Heart right ventricle (tissue), 16 donors: ENCODE results near the gene STUM. TPM values are rescaled to one million over a fixed set of nuclear protein-coding genes. Genes with fewer than 3 reads are reported as not detected.

ENCODE experiments used
- ATAC-seq, 8 donors: fragments of 200-7000 bp; cut with Tn5 transposase; one replicate each; pipeline ENCODE4 v1.9.1; 2020; ENCODE audit warnings: mild to moderate bottlenecking in 8 of 8, moderate library complexity in 8 of 8, moderate number of reproducible peaks in 1 of 8
- DNase-seq, 2 donors: peaks; one replicate each; pipeline ENCODE4 v3.0.0-alpha.2; 2020
- H3K27ac ChIP-seq, 10 donors: fragments of 200-600 bp; sonication (generic) in 2 of 10; one replicate each; pipeline versions ENCODE4 v1.5.0 to v1.8.0; 2020 to 2022; ENCODE audit warnings: mild to moderate bottlenecking in 3 of 10
- H3K27me3 ChIP-seq, 7 donors: fragments of 200-600 bp; one replicate each; pipeline ENCODE4 v1.8.0; 2021 to 2022; ENCODE audit warnings: mild to moderate bottlenecking in 2 of 7
- H3K36me3 ChIP-seq, 9 donors: fragments of 200-600 bp; sonication (generic) in 1 of 9; one replicate each; pipeline versions ENCODE4 v1.5.0 to v1.8.0; 2020 to 2022; ENCODE audit warnings: mild to moderate bottlenecking in 2 of 9
- H3K4me1 ChIP-seq, 9 donors: fragments of 200-600 bp; sonication (generic) in 1 of 9; one replicate each; pipeline versions ENCODE4 v1.5.0 to v1.8.0; 2020 to 2022; ENCODE audit warnings: mild to moderate bottlenecking in 4 of 9
- H3K4me3 ChIP-seq, 10 donors: fragments of 200-600 bp; sonication (generic) in 2 of 10; one replicate each; pipeline versions ENCODE4 v1.5.0 to v1.8.0; 2020 to 2022; ENCODE audit warnings: mild to moderate bottlenecking in 7 of 10, moderate library complexity in 2 of 10
- H3K9me3 ChIP-seq, 11 donors: fragments of 200-600 bp in 10 of 11; sonication (generic) in 2 of 11; one replicate each; pipeline versions ENCODE4 v1.5.0 to v1.8.0; 2013 to 2022; ENCODE audit warnings: mild to moderate bottlenecking in 2 of 11, control low read depth in 1 of 11, moderate library complexity in 1 of 11
- WGBS, 2 donors: extraction: QIAGEN DNeasy Blood & Tissue Kit; methylation state at CpG; one replicate each; pipeline ENCODE4 v1.1.7; 2013; ENCODE audit warnings: inconsistent platforms in 1 of 2; 5-methylcytosine and 5-hydroxymethylcytosine counted together
- intact Hi-C, 10 donors: fragments of 100-400 bp; cut with DNase I; formaldehyde crosslinking; loops; one replicate each; pipeline versions ENCODE4 v1.11.1 to v1.14.2; 2022
- polyA plus RNA-seq, 2 donors: library from polyadenylated mRNA; stranded (reverse); fragments of 200-250 nt; gene quantifications; one replicate each; pipeline ENCODE4 v1.2.3, GENCODE V29; 2013
- total RNA-seq, 10 donors: library from RNA; stranded (reverse); fragmentation: NEBNext Ultra II Directional in 3 of 10; extraction: Animal tissue kit (Norgen Biotek cat#: 25700) in 3 of 10; gene quantifications; one replicate each; pipeline versions ENCODE4 v1.2.1 to v1.2.4, GENCODE V29; 2021 to 2023
- TF ChIP-seq, protein P1 (sequence below), 9 donors: fragments of 200-600 bp; sonication (generic) in 2 of 9; IDR thresholded peaks; one replicate each; pipeline versions ENCODE4 v1.5.0 to v1.8.0; 2021 to 2022; ENCODE audit warnings: antibody characterized with exemption in 9 of 9, mild to moderate bottlenecking in 5 of 9, moderate library complexity in 1 of 9
- donor health status: Arrhythmogenic right ventricular cardiomyopathy.
- donor health status: ischemic (EF 13 %, LVEDD 7.1; RV severe dilation, severe dysfunction).
- donor health status: healthy with polysubstance abuse.
- donor health status: DM: no; HTN: yes; CAD: no.
- donor health status: DM: no; HTN: no; CAD: no.
- donor health status: ischemic (EF 25% LVEDD 6.9; RV normal size, moderate dysfunction).
- donor health status: ischemic (EF 25% LVEDD 5.7; RV mildly dilated, moderate dysfunction).
- donor health status: healthy.
- donor health status: DM: yes; HTN: yes; CAD: no.
- donor health status: Ischemic cardiomyopathy.
- donor health status: ischemic (EF 35%, LVEDD 5.7; RV mildly dilated, moderate dysfunction).
- donor health status: nonischemic (EF 11% LVEDD 7.7; RV severe dilation, severe dysfunction).
- donor health status: DM: yes; HTN: yes; CAD: no.
- donor health status: PGD.
- donor health status: ischemic (EF 29% LVEDD 5.4; RV normal size, mild dysfunction).
- donor health status: nonischemic (EF 23%, LVEDD 6.1; RV moderate dilation, normal function).

Gene STUM
- total and polyA plus RNA-seq, 12 donors: 0.36 to 2.8 (median 0.94) TPM

DNA sequence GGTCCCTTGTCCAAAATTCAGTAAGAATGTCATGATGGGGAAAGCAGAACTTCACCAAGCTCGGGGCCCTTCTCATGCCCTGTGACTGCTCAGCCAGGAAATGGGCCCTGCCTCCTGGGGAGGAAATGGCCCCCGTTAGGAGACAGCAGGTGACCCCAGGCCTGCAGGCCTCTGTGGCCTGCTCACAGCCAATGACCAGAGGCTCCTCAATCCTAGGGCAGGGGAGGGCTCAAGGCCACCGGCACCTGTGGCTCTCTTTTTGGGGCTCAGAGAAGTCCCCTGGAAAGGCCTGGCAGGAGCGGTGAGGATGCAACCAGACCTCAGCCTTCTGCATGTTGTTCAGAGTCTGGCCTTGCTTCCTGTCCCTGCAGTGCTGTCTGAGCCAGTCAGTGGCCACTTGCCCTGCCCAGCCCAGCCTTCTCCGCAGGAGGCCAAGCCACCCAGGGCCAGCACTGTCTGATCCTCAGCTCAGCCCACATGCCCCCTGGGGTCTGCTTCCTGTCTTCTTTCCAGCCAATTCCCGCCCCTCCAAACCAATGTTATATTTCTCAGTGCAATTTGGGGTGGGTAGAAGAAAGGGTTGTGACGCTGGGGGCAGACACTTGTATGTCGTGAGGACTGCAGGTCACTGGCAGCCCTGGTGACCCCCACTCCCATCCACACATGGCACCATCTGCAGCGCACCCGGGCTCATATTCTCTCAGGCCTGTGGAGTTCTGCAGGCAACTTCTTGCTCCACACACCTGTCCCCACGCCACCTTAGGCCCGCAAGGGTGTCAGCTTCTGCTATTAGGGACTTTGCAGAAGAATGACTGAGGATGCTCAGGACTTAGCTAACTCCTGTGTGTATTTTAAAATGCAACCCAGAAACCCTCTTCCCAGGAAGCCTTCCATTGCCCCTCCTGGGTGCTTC lies 106.9 kb downstream of the STUM start:
- Histone ChIP-seq H3K9me3 (no peaks in the 10 kb centered on the region), H3K27ac (peak overlapping the region in 6 of 10 donors; percentile 52 to 92 (median 77)), H3K36me3 (no peaks in the 10 kb centered on the region), H3K4me1 (peaks cover 0 to 77% (median 11%) of the 10 kb centered on the region in 9 donors), H3K4me3 (no peak overlapping the region), H3K27me3 (no peaks in the 10 kb centered on the region)
- TF ChIP-seq, protein P1, sequence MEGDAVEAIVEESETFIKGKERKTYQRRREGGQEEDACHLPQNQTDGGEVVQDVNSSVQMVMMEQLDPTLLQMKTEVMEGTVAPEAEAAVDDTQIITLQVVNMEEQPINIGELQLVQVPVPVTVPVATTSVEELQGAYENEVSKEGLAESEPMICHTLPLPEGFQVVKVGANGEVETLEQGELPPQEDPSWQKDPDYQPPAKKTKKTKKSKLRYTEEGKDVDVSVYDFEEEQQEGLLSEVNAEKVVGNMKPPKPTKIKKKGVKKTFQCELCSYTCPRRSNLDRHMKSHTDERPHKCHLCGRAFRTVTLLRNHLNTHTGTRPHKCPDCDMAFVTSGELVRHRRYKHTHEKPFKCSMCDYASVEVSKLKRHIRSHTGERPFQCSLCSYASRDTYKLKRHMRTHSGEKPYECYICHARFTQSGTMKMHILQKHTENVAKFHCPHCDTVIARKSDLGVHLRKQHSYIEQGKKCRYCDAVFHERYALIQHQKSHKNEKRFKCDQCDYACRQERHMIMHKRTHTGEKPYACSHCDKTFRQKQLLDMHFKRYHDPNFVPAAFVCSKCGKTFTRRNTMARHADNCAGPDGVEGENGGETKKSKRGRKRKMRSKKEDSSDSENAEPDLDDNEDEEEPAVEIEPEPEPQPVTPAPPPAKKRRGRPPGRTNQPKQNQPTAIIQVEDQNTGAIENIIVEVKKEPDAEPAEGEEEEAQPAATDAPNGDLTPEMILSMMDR (IDR thresholded peaks at IDR 0.05): no peak
- DNase-seq (no peak), ATAC-seq (peak in 1 of 8 donors; percentile 13)
- intact Hi-C loops: loop anchor here in 3 of 10 donors (5.0 to 10.0 kb wide), 3 partner anchors 47 to 82 kb away; partner anchors contain the start of gene ITPKB (in 3 of the 3)
- 73 to 81% methylated on average over 12 of the region's 12 CpGs for WGBS, 2 donors

DNA sequence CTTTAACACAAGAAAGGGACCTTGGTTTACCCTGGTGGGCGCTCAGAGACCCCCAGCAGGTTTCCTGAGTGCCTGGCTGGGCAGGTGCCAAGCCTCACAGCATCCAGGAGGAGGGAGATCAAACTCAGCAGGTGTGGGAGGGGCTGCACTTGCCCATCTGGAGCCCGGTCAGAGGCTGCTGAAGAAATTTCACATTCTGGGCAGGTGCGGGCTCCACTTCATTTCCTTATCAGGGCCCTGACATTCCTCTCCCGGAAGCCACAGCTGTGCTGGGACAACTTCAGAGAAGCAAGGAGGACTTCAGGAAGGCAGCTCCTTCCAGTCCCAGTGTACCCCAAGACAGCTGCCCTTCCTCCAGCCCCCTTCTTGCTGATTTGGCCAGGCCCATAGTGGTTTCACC lies 107.6 kb downstream of the STUM start:
- WGBS, 2 donors: 46 to 61% methylated on average over 4 of the region's 4 CpGs
- no peaks in the 10 kb centered on the region for H3K36me3 ChIP-seq
- peaks cover 0 to 83% (median 4%) of the 10 kb centered on the region in 9 donors for H3K4me1 ChIP-seq
- intact Hi-C loops: loop anchor here in 3 of 10 donors (5.0 to 10.0 kb wide), 3 partner anchors 46 to 81 kb away; partner anchors contain the start of gene ITPKB (in 3 of the 3)
- ATAC-seq (no peak), DNase-seq (no peak)
- no peak overlapping the region for H3K4me3 ChIP-seq
- no peaks in the 10 kb centered on the region for H3K9me3 ChIP-seq
- no peaks in the 10 kb centered on the region for H3K27me3 ChIP-seq
- TF ChIP-seq, protein P1 (IDR thresholded peaks at IDR 0.05): no peak
- H3K27ac ChIP-seq: peak overlapping the region in 6 of 10 donors; percentile 52 to 92 (median 77)

DNA sequence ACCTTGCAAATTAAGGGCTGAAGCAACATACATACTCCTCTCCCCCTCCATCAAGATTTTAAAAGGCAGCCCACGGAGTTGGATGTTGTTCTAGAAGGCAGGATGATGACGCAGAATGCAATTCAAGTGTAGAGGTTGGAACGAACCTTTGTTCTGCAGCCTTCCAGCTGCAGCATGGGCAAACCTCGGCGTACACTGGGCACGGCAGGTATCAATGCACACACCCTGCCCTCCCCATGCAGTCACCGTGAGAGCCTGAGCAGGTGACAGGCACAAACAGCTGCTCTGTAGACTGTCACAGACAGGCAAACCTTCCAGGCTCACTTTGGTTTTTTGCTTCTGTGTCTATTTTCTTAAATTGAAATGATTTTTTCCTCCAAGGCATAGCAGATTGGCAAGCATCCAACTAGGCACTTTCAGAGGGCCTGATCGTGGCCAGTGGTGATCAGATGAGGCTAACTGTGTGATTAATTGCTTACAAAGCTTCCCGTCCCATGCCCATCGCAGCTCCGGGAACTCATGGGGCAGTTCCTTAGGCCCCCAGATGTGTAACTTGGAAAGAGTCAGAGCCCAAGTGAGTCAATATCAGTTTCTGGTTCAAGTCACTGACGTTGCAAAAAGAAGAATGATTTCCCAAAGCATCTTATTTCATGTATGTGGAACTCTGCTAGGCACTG lies 108.2 kb downstream of the STUM start:
- DNase-seq (no peak), ATAC-seq (peak in 1 of 8 donors; percentile 9)
- TF ChIP-seq, protein P1 (IDR thresholded peaks at IDR 0.05): no peak
- Histone ChIP-seq H3K4me1 (peaks cover 0 to 88% (median 0%) of the 10 kb centered on the region in 9 donors), H3K36me3 (no peaks in the 10 kb centered on the region), H3K27me3 (no peaks in the 10 kb centered on the region), H3K4me3 (no peak overlapping the region), H3K27ac (peak overlapping the region in 6 of 10 donors; percentile 52 to 92 (median 77)), H3K9me3 (no peaks in the 10 kb centered on the region)
- WGBS, 2 donors: 49 to 52% methylated on average over 12 of the region's 12 CpGs
- intact Hi-C loops: loop anchor here in 3 of 10 donors (5.0 to 10.0 kb wide), 3 partner anchors 46 to 81 kb away; partner anchors contain the start of gene ITPKB (in 3 of the 3)
